H1 (cell line): ENCODE results near the gene SCN3A. TPM values are rescaled to one million over a fixed set of nuclear protein-coding genes. Genes with fewer than 3 reads are reported as not detected.

ENCODE experiments used
- BACH1 ChIP-seq: IDR thresholded peaks from 2 replicates; pipeline ENCODE4 v1.6.1; 2012; ENCODE audit warnings: low read length, improper control_type of control experiment
- polyA plus RNA-seq, 7 experiments: library from polyadenylated mRNA; depleted of rRNA in 3 of 7; stranded (reverse) in 5 of 7; unstranded in 2 of 7; fragments of >200 nt in 5 of 7; fragments of 200-250 nt in 2 of 7; gene quantifications; 1 replicate in 5 of 7; 2 replicates in 1 of 7; 4 replicates in 1 of 7; pipeline versions ENCODE4 v1.2.1 to v1.2.3, GENCODE V29; 2011 to 2013; ENCODE audit warnings: missing spikeins in 2 of 7, mixed read lengths in 2 of 7
- total RNA-seq: library from RNA; stranded (reverse); fragmentation: NEBNext Ultra II Directional; extraction: Animal tissue kit (Norgen Biotek cat#: 25700); gene quantifications from 2 replicates; pipeline ENCODE4 v1.2.1, GENCODE V29; 2021
- TF ChIP-seq, protein P1 (sequence below): IDR thresholded peaks from 2 replicates; pipeline ENCODE4 v1.6.1; 2012; ENCODE audit warnings: low read length, inconsistent platforms

The SCN3A gene
- total and polyA plus RNA-seq, 2 of the 8 experiments (the other 6 are each of a cell fraction or from before 2014, with no cell fraction given): 0.02 TPM; not detected in 1

DNA sequence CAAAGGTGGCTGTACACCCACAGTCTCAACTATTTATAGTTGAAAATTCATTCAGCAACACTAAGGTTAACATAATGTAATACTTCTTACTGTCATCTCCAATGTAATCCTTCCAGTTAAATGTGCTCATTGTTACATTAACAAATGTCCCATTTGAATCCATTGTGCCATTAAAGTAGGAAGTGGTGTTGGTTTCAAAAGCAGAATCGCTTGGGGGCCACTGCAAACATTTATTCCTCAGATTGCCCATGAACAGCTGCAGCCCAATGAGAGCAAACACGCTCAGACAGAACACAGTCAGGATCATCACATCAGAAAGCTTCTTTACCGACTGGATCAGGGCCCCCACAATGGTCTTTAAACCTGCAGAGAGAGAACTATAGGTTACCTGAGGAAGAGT, 41.4 kb downstream of the SCN3A start (continued):
- TF ChIP-seq, protein P1, sequence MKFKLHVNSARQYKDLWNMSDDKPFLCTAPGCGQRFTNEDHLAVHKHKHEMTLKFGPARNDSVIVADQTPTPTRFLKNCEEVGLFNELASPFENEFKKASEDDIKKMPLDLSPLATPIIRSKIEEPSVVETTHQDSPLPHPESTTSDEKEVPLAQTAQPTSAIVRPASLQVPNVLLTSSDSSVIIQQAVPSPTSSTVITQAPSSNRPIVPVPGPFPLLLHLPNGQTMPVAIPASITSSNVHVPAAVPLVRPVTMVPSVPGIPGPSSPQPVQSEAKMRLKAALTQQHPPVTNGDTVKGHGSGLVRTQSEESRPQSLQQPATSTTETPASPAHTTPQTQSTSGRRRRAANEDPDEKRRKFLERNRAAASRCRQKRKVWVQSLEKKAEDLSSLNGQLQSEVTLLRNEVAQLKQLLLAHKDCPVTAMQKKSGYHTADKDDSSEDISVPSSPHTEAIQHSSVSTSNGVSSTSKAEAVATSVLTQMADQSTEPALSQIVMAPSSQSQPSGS: no peak
- TF ChIP-seq BACH1: no peak
